AG04449 (cell line): ENCODE measurements around the gene MYOM3.

Experiments used
- CTCF ChIA-PET: fragments of 350-600 bp; formaldehyde crosslinking; extraction: SDS; loops from one replicate; lab custom pipeline; 2021; ENCODE audit warnings: antibody characterized with exemption; lab: Yijun Ruan, JAX
- POLR2A ChIA-PET: fragments of 400-600, 350-600 bp; formaldehyde crosslinking; extraction: SDS; loops from one replicate; lab custom pipeline; 2020; ENCODE audit warnings: antibody characterized with exemption, inconsistent platforms; lab: Yijun Ruan, JAX
- DNase-seq: peaks from one replicate; pipeline ENCODE4 v3.0.0-alpha.2; 2010; ENCODE audit warnings: low read depth, low spot score
- H3K4me3 ChIP-seq: 2 replicates; pipeline ENCODE4 v1.5.1; 2011; ENCODE audit warnings: low read depth, mild to moderate bottlenecking, control low read depth, low read length
- TF ChIP-seq, protein P1 (sequence below): IDR thresholded peaks from one replicate; pipeline ENCODE4 v1.5.1; 2011; ENCODE audit warnings: mild to moderate bottlenecking, moderate library complexity, low read length, control low read depth, inconsistent platforms; ENCODE audit not compliant: insufficient read depth; ENCODE audit errors: missing control alignments

The MYOM3 gene

DNA sequence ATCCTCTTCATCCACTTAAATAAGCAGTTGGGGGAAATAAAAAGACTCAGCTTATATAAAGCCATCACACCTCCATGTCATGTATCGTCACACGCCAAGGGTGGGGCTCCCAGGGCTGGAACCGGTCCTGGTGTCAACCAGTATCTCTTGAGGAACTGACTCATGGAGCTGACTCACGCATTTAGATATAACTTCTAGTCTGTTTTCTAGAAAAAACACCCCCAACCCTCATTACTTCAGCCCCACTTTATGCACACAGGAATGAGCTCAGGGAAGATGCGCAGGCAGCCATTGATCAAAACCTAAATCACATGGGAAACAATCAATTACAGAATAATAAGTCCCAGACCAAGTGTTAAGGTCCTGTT is 37.9 kb upstream of the MYOM3 start:
- POLR2A ChIA-PET: interaction anchor here (0.6 kb wide), 1 partner anchor 56 kb away, joined by 3 read pairs; no protein-coding TSS in a partner anchor
- TF ChIP-seq, protein P1, sequence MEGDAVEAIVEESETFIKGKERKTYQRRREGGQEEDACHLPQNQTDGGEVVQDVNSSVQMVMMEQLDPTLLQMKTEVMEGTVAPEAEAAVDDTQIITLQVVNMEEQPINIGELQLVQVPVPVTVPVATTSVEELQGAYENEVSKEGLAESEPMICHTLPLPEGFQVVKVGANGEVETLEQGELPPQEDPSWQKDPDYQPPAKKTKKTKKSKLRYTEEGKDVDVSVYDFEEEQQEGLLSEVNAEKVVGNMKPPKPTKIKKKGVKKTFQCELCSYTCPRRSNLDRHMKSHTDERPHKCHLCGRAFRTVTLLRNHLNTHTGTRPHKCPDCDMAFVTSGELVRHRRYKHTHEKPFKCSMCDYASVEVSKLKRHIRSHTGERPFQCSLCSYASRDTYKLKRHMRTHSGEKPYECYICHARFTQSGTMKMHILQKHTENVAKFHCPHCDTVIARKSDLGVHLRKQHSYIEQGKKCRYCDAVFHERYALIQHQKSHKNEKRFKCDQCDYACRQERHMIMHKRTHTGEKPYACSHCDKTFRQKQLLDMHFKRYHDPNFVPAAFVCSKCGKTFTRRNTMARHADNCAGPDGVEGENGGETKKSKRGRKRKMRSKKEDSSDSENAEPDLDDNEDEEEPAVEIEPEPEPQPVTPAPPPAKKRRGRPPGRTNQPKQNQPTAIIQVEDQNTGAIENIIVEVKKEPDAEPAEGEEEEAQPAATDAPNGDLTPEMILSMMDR: no peak
- DNase-seq: no peak
- CTCF ChIA-PET: interaction anchor here (0.7 to 9.0 kb wide), 38 partner anchors 8 to 935 kb away, joined by 3 to 102 read pairs (median 6); partner anchors contain the start of genes IFNLR1 and IL22RA1
- no peak overlapping the region; the same call in 1 of the 2 replicates for H3K4me3 ChIP-seq

DNA sequence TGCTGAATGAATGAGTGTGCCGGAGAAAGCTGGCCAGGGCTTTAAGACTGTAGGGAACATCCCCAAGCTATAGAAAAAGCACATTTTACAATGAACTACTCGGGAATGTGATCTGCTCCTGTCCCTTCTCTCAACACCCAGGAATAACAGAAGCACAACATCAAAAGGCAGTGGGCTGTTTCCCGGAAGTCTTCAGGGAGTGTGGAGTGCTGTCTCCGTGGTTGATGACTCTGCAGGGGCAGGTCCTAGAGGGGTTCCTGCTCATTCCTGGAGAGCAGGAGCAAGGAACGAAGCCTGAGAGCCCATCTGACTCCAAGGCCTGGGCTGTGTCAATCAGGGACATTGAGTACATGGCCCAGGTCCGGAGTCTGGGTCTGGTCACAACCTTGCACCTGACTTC is 35.9 kb upstream of the MYOM3 start:
- ChIA-PET CTCF (interaction anchor here (0.9 to 9.0 kb wide), 8 partner anchors 9 to 245 kb away, joined by 3 to 102 read pairs (median 5); no protein-coding TSS in a partner anchor), POLR2A (interaction anchor here (0.5 kb wide), 1 partner anchor 12 kb away, joined by 3 read pairs; no protein-coding TSS in a partner anchor)
- no peak overlapping the region for H3K4me3 ChIP-seq
- TF ChIP-seq, protein P1: no peak
- no peak for DNase-seq

GRCh38 chr1:24147194-24147593 is 35.3 kb upstream of the MYOM3 start:
- CTCF ChIA-PET: interaction anchor here (0.9 to 9.0 kb wide), 7 partner anchors 9 to 245 kb away, joined by 3 to 102 read pairs (median 5); no protein-coding TSS in a partner anchor
- H3K4me3 ChIP-seq: no peak overlapping the region
- POLR2A ChIA-PET: no interaction called here
- no peak for DNase-seq
- TF ChIP-seq, protein P1: no peak

- TF ChIP-seq, protein P1: no peak
- DNase-seq: no peak
- POLR2A ChIA-PET: no interaction called here
- CTCF ChIA-PET: interaction anchor here (1.1 to 3.0 kb wide), 3 partner anchors 8 to 250 kb away, joined by 3 to 21 read pairs (median 4); no protein-coding TSS in a partner anchor
- H3K4me3 ChIP-seq: peak within 1 kb of the TSS; percentile 20; the same call in 1 of the 2 replicates
These were observed 30.9 kb upstream of the MYOM3 start, which contains the start of gene IL22RA1 for GRCh38 chr1:24142546-24143534. TSS of gene IL22RA1 (minus strand) at chr1:24143140. CDS start at chr1:24143082, 58 bp downstream.

DNA sequence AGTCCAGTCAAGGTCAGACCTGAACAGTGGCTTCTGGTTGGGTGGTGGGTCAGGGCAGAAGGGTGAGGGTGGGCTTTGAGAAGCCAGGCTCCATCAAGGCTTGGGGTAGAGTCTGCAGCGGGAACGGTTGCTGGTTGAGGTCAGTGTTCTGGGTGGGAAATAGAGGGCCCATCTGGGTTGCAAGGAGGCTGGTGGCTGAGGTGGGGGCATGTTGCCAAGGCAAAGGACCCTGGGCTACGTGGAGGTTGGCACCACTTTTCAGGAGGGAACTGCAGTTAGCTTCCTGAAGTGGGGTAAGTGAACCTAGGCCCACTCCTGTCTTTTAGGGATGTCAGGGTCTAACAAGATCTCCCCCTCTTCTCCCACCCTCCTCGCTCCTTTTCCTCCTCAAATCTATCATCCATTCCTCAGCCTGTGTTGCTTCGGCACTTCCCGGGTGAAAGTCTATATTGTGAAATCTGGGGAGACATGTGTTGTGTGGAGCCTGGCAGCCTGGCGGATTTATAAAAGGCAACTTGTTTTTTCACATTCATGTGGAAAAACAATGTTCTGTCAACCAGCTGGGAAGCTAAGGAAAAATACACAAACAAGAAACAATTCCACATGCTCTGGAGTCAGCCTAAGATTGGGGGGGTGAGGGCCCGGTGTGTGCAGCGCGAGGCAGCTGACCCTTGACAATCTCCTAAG is 29.5 kb upstream of the MYOM3 start:
- POLR2A ChIA-PET: no interaction called here
- CTCF ChIA-PET: interaction anchor here (1.1 to 3.0 kb wide), 3 partner anchors 9 to 251 kb away, joined by 3 to 21 read pairs (median 4); no protein-coding TSS in a partner anchor
- DNase-seq: no peak
- no peak overlapping the region for H3K4me3 ChIP-seq
- TF ChIP-seq, protein P1: no peak
